HG03432 (cell line): ENCODE results near the gene RADIL.

Experiments
- ATAC-seq: cut with Tn5 transposase; IDR thresholded peaks from one replicate; pipeline ENCODE4 v1.9.1; 2021; ENCODE audit warnings: mild to moderate bottlenecking, moderate library complexity; ENCODE audit not compliant: unreplicated experiment

The RADIL gene

DNA sequence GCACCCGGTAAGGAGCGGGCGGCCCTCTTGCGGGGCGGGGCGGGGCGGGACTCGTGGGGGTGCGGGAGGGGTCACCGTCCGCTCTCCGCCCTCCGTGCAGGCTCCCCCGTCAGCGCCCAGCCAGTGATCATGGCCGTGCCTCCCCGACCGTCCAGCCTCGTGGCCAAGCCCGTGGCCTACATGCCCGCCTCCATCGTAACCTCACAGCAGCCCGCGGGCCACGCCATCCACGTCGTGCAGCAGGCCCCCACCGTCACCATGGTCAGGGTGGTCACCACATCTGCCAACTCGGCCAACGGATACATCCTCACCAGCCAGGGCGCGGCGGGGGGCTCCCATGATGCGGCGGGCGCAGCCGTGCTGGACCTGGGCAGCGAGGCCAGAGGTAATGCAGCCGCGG is 124.3 kb downstream of the RADIL start:
- no peak for ATAC-seq

DNA sequence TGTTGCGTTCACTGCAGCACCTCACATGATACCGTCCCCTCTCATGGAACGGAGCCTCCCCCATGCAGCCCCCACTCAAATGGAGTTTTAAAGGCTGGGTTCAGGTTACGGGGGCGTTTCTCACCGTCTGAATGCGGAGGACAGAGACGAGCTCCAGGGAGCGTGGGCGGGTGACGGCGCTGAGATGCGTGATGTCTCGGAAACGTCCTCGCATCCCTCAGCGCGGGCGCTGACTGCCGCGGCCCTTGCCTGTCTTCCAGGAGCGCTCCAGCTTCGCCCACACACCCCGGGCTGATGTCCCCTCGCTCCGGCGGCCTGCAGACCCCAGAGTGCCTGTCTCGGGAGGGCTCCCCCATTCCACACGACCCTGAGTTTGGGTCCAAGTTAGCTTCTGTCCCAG is 124.7 kb downstream of the RADIL start:
- ATAC-seq: no peak

DNA sequence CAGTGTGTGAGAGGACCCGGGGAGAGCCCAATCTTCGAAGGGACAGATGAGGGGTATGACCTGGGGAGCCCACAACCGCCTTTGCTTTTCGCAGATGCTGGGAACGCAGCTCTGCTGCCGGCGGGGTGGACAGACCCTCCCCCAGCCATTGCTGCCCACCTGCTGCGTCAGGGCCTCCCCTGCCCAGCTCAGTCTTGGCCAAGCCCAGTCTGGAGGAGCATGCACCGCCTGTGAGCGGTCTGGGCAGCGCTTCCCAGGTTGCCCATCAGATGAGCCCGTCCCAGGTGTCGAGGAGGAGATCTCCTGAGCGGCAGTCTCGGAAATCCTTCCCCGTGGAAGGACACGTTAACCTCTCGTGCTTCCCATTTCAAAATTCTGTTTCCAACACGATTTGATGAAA is 125.4 kb downstream of the RADIL start:
- ATAC-seq: no peak

DNA sequence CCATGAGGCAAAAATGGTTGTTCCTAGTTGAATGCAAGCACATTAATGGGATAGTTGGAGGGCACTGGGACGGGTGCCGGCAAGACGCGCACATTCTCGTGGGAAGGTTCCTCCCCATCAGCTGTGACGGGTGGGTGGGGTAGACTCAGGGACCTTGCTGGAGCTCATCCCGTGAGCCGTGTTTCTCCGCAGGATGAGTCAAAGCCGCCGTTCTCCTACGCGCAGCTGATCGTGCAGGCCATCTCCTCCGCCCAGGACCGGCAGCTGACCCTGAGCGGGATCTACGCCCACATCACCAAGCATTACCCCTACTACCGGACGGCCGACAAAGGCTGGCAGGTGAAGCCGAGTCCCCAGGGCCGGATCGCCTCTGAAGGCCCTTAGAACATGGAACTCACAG is 128.5 kb downstream of the RADIL start:
- no peak for ATAC-seq

DNA sequence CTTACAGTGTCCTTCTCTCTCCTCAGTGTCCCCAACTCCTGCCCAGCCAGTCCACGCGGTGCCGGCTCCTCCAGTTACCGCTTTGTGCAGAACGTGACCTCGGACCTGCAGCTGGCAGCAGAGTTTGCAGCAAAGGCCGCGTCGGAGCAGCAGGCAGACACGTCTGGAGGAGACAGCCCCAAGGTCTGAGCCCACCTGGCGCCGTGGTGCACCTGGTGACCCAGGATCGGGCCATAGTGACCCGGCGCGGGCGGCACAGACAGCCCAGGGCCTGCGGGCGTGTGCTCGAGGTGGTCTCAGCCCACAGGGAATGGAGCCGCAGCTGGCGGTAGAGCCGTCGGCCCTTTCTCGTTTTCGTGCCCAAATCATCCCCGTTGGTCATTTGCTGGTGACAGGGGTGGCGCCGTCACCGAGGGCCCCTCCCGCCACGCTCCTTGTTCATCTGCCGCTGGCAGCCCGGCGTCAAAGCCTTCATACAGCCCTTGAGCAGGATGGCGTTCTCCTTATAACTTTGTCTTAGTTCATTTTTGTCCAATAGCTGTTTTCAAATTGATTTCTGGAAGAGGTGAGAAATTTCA is 129.0 kb downstream of the RADIL start:
- ATAC-seq: no peak

DNA sequence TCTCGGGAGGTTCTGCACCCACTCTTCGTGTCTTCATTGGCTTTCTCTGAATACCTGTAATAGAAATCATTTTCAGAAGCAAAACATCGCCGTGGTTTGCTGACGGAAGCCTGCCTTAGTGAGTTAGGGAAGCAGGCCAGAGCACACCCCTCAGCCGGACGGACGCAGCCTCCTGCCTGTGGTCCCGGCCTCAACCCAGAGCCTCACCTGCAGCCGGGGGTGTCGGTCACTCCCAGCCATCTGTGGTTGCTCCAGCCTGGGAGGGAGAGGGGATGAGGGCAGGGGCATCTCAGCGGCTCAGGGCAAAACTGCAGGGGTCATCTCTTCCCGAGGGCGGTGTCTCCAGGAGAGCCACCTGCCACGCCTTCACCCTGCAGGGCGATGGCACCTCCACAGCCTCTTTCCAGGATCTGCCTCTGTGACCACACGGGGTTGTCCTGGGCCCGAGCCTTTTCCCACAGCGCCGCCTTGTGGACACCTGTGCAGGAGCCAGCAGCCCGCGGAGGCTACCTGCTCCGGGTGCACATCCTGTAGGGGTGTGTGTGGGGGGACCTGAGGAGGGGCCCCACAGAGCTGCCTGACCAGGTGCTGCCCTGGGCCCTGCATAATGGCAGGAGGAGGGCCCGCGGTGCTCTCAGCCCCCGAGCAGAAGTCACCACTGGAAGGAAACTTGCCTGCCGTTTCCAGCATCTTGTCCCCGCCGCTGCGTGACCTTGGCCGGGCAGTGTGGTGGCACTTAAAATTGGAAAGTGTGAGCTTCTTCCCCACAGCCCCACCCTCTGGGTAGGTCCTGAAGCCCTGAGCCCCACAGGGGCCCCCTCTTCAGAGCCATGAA is 129.7 kb downstream of the RADIL start:
- peak; percentile 92 for ATAC-seq

GRCh38 chr7:4751398-4751947 is 132.0 kb downstream of the RADIL start:
- no peak for ATAC-seq

DNA sequence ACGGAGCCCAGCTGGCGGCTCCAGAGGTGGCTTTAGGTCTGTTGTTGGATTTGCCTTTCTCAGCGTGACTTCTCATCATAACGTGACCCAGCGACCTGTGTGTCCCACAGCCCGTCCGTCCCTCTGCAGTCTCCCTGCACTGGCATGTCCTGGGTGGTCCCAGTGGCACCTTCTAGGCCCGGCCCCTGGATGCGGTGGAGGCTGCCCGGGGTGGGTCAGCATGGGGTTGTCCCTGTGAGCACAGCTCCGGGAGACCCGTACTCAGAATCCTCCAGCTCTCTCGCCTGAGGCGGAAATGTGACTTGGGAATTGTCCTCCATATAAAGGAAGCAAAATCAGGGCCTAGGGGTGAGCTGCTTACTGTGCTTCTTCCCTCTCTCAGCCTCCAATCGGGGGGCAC is 133.7 kb downstream of the RADIL start:
- no peak for ATAC-seq

GRCh38 chr7:4749363-4749762 is 134.2 kb downstream of the RADIL start:
- ATAC-seq: no peak
